ENCODE data around the gene MRGPRF. TPM values are rescaled to one million over a fixed set of nuclear protein-coding genes. Genes with fewer than 3 reads are reported as not detected.

Gene MRGPRF
- total RNA-seq, 2 experiments from 2014 or later: not detected

DNA sequence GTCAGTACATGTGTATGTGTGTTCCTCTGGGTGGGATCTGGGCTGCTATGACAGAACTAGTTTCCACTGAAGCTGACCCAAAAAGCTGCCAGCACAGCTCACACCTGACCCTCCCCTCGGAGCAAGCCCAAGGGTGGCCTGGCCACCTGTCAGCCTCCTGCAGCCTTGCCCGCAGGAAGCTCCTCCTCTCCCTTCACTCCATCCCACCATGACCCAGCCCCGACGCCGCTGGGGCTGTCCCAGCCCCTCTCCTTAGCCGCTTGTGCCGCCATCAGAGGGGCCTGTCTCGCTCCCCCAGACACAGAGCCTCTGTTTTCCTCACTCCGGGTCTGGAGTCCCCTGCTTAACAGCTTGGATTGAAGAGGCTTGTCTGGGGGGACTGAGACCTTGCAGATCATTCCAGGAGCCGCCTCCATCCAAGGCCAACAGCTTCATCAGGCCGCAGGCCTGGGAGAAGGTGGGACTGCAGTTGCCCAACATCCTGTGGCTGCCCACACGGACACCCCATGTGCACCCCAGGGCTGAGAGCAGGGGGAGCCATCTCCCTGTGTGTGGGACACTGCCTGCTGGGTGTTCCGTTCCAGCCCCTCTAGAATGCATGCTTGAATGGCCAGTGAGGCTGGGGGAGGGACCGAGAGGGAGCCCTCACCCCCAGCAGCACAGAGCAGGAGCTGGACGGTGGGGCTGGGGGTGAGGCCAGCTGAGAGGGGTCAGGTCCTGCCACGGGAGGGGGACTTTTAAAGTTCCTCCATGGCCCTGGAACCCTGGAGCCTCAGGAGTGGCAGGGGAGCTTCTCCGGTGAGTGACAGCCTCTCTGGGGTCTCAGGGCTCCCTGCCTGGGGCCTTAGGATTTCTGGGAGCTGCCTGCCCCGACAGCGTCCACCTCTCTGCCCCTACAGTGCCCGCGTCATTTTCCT is 696 bp downstream of the MRGPRF start:
- H3K4me2 ChIP-seq (ENCODE audit: low read length): no peak overlapping the region
- no peaks in the 10 kb centered on the region for H3K36me3 ChIP-seq (ENCODE audit: insufficient read depth, low read length)
- H4K20me1 ChIP-seq (ENCODE audit: insufficient read depth, low read length): no peaks in the 10 kb centered on the region
- POLR2A ChIA-PET: no interaction called here
- H3K4me3 ChIP-seq (ENCODE audit: low read depth, low read length, poor library complexity, severe bottlenecking): no peak overlapping the region
- no peaks in the 10 kb centered on the region for H3K9me2 ChIP-seq (ENCODE audit: insufficient read depth, low read length)
- DNase-seq (ENCODE audit: low spot score): no peak
- peaks cover 6% of the 10 kb centered on the region for H3K4me1 ChIP-seq (ENCODE audit: insufficient read depth, low read length, poor library complexity, severe bottlenecking)
- CTCF ChIA-PET (ENCODE audit: unreplicated experiment): interaction anchor here (0.6 kb wide), 1 partner anchor 124 kb away, joined by 3 read pairs; no protein-coding TSS in a partner anchor
- H2AFZ ChIP-seq (ENCODE audit: low read length): no peak overlapping the region
- TF ChIP-seq EZH2phosphoT487 (IDR thresholded peaks at IDR 0.05; ENCODE audit: borderline replicate concordance, low read depth, low read length) (no peak), CTCF (conservative IDR thresholded peaks at IDR 0.05; ENCODE audit: low read length) (no peak)
- no peak overlapping the region for H3K27ac ChIP-seq (ENCODE audit: low read depth, low read length, poor library complexity, severe bottlenecking)
- no peaks in the 10 kb centered on the region for H3K79me2 ChIP-seq (ENCODE audit: insufficient read depth, low read depth, low read length)
- intact Hi-C loops (cut with micrococcal nuclease; ENCODE audit: unreplicated experiment): no loop called here
- no peaks in the 10 kb centered on the region for H3K9me3 ChIP-seq (ENCODE audit: low read length)
- no TSS peak for BruUV-seq (replicated peaks)

GRCh38 chr11:69011624-69012091 is 1.4 kb downstream of the MRGPRF start:
- no peak overlapping the region for H3K4me2 ChIP-seq (ENCODE audit: low read length)
- peaks cover 6% of the 10 kb centered on the region for H3K4me1 ChIP-seq (ENCODE audit: insufficient read depth, low read length, poor library complexity, severe bottlenecking)
- H4K20me1 ChIP-seq (ENCODE audit: insufficient read depth, low read length): no peaks in the 10 kb centered on the region
- DNase-seq (ENCODE audit: low spot score): no peak
- intact Hi-C loops (cut with micrococcal nuclease; ENCODE audit: unreplicated experiment): no loop called here
- no peaks in the 10 kb centered on the region for H3K9me2 ChIP-seq (ENCODE audit: insufficient read depth, low read length)
- no peak overlapping the region for H3K27ac ChIP-seq (ENCODE audit: low read depth, low read length, poor library complexity, severe bottlenecking)
- no TSS peak for BruUV-seq (replicated peaks)
- no peaks in the 10 kb centered on the region for H3K36me3 ChIP-seq (ENCODE audit: insufficient read depth, low read length)
- TF ChIP-seq EZH2phosphoT487 (IDR thresholded peaks at IDR 0.05; ENCODE audit: borderline replicate concordance, low read depth, low read length): no peak
- H3K4me3 ChIP-seq (ENCODE audit: low read depth, low read length, poor library complexity, severe bottlenecking): no peak overlapping the region
- POLR2A ChIA-PET: no interaction called here
- no peak overlapping the region for H2AFZ ChIP-seq (ENCODE audit: low read length)
- H3K9me3 ChIP-seq (ENCODE audit: low read length): no peaks in the 10 kb centered on the region
- no peaks in the 10 kb centered on the region for H3K79me2 ChIP-seq (ENCODE audit: insufficient read depth, low read depth, low read length)
- CTCF ChIA-PET (ENCODE audit: unreplicated experiment): interaction anchor here (0.6 kb wide), 1 partner anchor 124 kb away, joined by 3 read pairs; no protein-coding TSS in a partner anchor

GRCh38 chr11:69010964-69011623 is 2.0 kb downstream of the MRGPRF start:
- POLR2A ChIA-PET: interaction anchor here (0.7 kb wide), 1 partner anchor 11 kb away, joined by 3 read pairs; no protein-coding TSS in a partner anchor

More at GRCh38 chr11:69010964-69011623, 2.0 kb downstream of the MRGPRF start:
- CTCF ChIA-PET (ENCODE audit: unreplicated experiment): no interaction called here
- H3K27ac ChIP-seq (ENCODE audit: low read depth, low read length, poor library complexity, severe bottlenecking): no peak overlapping the region
- peak overlapping the region; percentile 34; the same call in 1 of the 2 replicates for H2AFZ ChIP-seq (ENCODE audit: low read length)
- H4K20me1 ChIP-seq (ENCODE audit: insufficient read depth, low read length): no peaks in the 10 kb centered on the region
- H3K9me3 ChIP-seq (ENCODE audit: low read length): no peaks in the 10 kb centered on the region
- BruUV-seq (replicated peaks): no TSS peak
- no peaks in the 10 kb centered on the region for H3K9me2 ChIP-seq (ENCODE audit: insufficient read depth, low read length)
- peak; percentile 34 for DNase-seq (ENCODE audit: low spot score)
- no peaks in the 10 kb centered on the region for H3K79me2 ChIP-seq (ENCODE audit: insufficient read depth, low read depth, low read length)
- no peak overlapping the region for H3K4me3 ChIP-seq (ENCODE audit: low read depth, low read length, poor library complexity, severe bottlenecking)
- peaks cover 6% of the 10 kb centered on the region for H3K4me1 ChIP-seq (ENCODE audit: insufficient read depth, low read length, poor library complexity, severe bottlenecking)
- intact Hi-C loops (cut with micrococcal nuclease; ENCODE audit: unreplicated experiment): no loop called here
- TF ChIP-seq EZH2phosphoT487 (IDR thresholded peaks at IDR 0.05; ENCODE audit: borderline replicate concordance, low read depth, low read length): no peak
- no peak for TF ChIP-seq CTCF (conservative IDR thresholded peaks at IDR 0.05; ENCODE audit: low read length)
- H3K4me2 ChIP-seq (ENCODE audit: low read length): peak overlapping the region; percentile 36
- H3K36me3 ChIP-seq (ENCODE audit: insufficient read depth, low read length): no peaks in the 10 kb centered on the region
